K562 (cell line): ENCODE results near the gene CRCP. TPM values are rescaled to one million over a fixed set of nuclear protein-coding genes. Genes with fewer than 3 reads are reported as not detected.
A peak's percentile ranks its signal among the peaks of the same experiment; 100 is the strongest.

Source experiments
- ATAC-seq: fragments of 200-7000 bp; cut with Tn5 transposase; 3 replicates; pipeline ENCODE4 v1.9.1; 2020; ENCODE audit warnings: moderate library complexity
- BruUV-seq: library from RNA; stranded (reverse); fragments of 400-500 nt; replicated peaks from 2 replicates; lab custom pipeline; 2021; lab: Mats Ljungman, UMichigan
- CTCF ChIA-PET: fragments of 300-600 bp; formaldehyde crosslinking; extraction: SDS; loops from one replicate; lab custom pipeline; 2021; ENCODE audit warnings: low intra/inter-chr PET ratio; lab: Yijun Ruan, JAX
- POLR2A ChIA-PET: fragments of 300-600, 350-650 bp; sonication (Branson Sonifier 250); formaldehyde crosslinking; extraction: SDS; loops from one replicate; lab custom pipeline; 2021; ENCODE audit warnings: antibody characterized with exemption, inconsistent platforms; lab: Yijun Ruan, JAX
- DNase-seq, 4 experiments: peaks; one replicate each; pipeline versions ENCODE4 v3.0.0 to v3.0.0-alpha.2; 2011 to 2018; ENCODE audit warnings: low spot score in 3 of 4, mixed read lengths in 3 of 4; ENCODE audit errors: extremely low read depth in 1 of 4
- FAIRE-seq: peaks from 2 replicates; lab custom pipeline; 2011; peaks lifted over from hg19 to GRCh38; lab: Jason Lieb, UNC
- H2AFZ ChIP-seq: 2 replicates; pipeline ENCODE4 v1.6.0; 2011; ENCODE audit warnings: low read depth, low read length, control low read depth, inconsistent platforms
- H3K27ac ChIP-seq: fragments of 200-600 bp; 3 replicates; pipeline ENCODE4 v1.8.0; 2011; ENCODE audit warnings: low read depth, mild to moderate bottlenecking, control low read depth, inconsistent platforms, low read length, moderate library complexity, mixed read lengths; ENCODE audit errors: extremely low read depth
- H3K27me3 ChIP-seq, 2 experiments: fragments of 300-600 bp in 1 of 2; 2 replicates in 1 of 2; 3 replicates in 1 of 2; pipeline versions ENCODE4 v1.6.0 to v1.8.0; 2011; ENCODE audit warnings: inconsistent platforms in 2 of 2, low read length in 2 of 2, mild to moderate bottlenecking in 1 of 2, mixed read lengths in 1 of 2, moderate library complexity in 1 of 2; ENCODE audit not compliant: control insufficient read depth in 2 of 2, insufficient read depth in 2 of 2
- H3K36me3 ChIP-seq: fragments of 300-600 bp; 3 replicates; pipeline ENCODE4 v1.8.0; 2011; ENCODE audit warnings: mild to moderate bottlenecking, low read length, inconsistent platforms; ENCODE audit not compliant: control insufficient read depth, insufficient read depth
- H3K4me1 ChIP-seq, 2 experiments: fragments of 200-600 bp in 1 of 2; replicated peaks in 1 of 2; 2 replicates in 1 of 2; 3 replicates in 1 of 2; pipeline versions ENCODE4 v1.5.1 to v1.8.0; 2011; ENCODE audit warnings: inconsistent platforms in 2 of 2, low read length in 2 of 2, mild to moderate bottlenecking in 1 of 2, mixed read lengths in 1 of 2, moderate library complexity in 1 of 2; ENCODE audit not compliant: control insufficient read depth in 2 of 2, insufficient read depth in 2 of 2
- H3K4me2 ChIP-seq: 2 replicates; pipeline ENCODE4 v1.6.1; 2011; ENCODE audit warnings: low read length, control low read depth, inconsistent platforms, mixed read lengths; ENCODE audit not compliant: insufficient read depth
- H3K4me3 ChIP-seq: fragments of 200-600 bp; sonication (generic), shearing (Covaris generic); 2 replicates; pipeline ENCODE4 v1.5.1; 2016; ENCODE audit warnings: control low read depth, inconsistent platforms
- H3K79me2 ChIP-seq: fragments of 200-600 bp; 3 replicates; pipeline ENCODE4 v1.8.0; 2011; ENCODE audit warnings: low read length, inconsistent platforms; ENCODE audit not compliant: control insufficient read depth, insufficient read depth
- H3K9ac ChIP-seq, 2 experiments: 2 replicates each; pipeline versions ENCODE4 v1.6.0 to v1.6.1; 2011; ENCODE audit warnings: low read depth in 2 of 2, low read length in 2 of 2, control low read depth in 1 of 2, inconsistent platforms in 1 of 2, mild to moderate bottlenecking in 1 of 2, mixed read lengths in 1 of 2; ENCODE audit not compliant: insufficient read depth in 1 of 2
- H3K9me1 ChIP-seq: one replicate; pipeline ENCODE4 v1.6.0; 2011; ENCODE audit warnings: inconsistent platforms, mild to moderate bottlenecking, low read length, moderate library complexity; ENCODE audit not compliant: control insufficient read depth, insufficient read depth
- H3K9me3 ChIP-seq: replicated peaks from 2 replicates; pipeline ENCODE4 v1.5.1; 2011; ENCODE audit warnings: low read depth, low read length, inconsistent platforms; ENCODE audit not compliant: control insufficient read depth, insufficient read depth
- H4K20me1 ChIP-seq: replicated peaks from 2 replicates; pipeline ENCODE4 v1.6.1; 2011; ENCODE audit warnings: low read length, inconsistent platforms, mixed read lengths; ENCODE audit not compliant: control insufficient read depth, insufficient read depth
- EP300 ChIP-seq: IDR thresholded peaks from 2 replicates; pipeline ENCODE4 v1.6.1; 2012; ENCODE audit warnings: low read length, improper control_type of control experiment
- EP400 ChIP-seq: fragments of 450-650 bp; IDR thresholded peaks from 2 replicates; pipeline ENCODE4 v1.6.1; 2017; ENCODE audit warnings: antibody characterized with exemption, mild to moderate bottlenecking, moderate library complexity
- HIVEP1 ChIP-seq: fragments of 250-450 bp; sonication (Bioruptor Pico); IDR thresholded peaks from 2 replicates; pipeline ENCODE4 v1.4.0; 2020; ENCODE audit warnings: mild to moderate bottlenecking
- JUNB ChIP-seq: fragments of 450-650 bp; formaldehyde crosslinking; conservative IDR thresholded peaks from 2 replicates; pipeline ENCODE4 v1.4.0; 2020; ENCODE audit warnings: mild to moderate bottlenecking
- NFXL1 ChIP-seq: fragments of 450-650 bp; formaldehyde crosslinking; IDR thresholded peaks from 2 replicates; pipeline ENCODE4 v1.4.0; 2021; ENCODE audit warnings: mild to moderate bottlenecking
- RHOXF2B ChIP-seq: fragments of 250-450 bp; sonication (Bioruptor Pico); conservative IDR thresholded peaks from 2 replicates; pipeline ENCODE4 v1.5.1; 2021
- SPI1 ChIP-seq: IDR thresholded peaks from 2 replicates; pipeline ENCODE4 v1.6.1; 2011; ENCODE audit warnings: low read depth, low read length, control low read depth, borderline replicate concordance
- TFAM ChIP-seq: fragments of 250-450 bp; sonication (Bioruptor Pico); conservative IDR thresholded peaks from 2 replicates; pipeline ENCODE4 v1.5.0; 2021; ENCODE audit warnings: mild to moderate bottlenecking, moderate library complexity
- TSHZ1 ChIP-seq: fragments of 250-450 bp; sonication (Bioruptor Pico); IDR thresholded peaks from 2 replicates; pipeline ENCODE4 v1.4.0; 2020; ENCODE audit warnings: mild to moderate bottlenecking, moderate library complexity
- ZBTB9 ChIP-seq: fragments of 450-650 bp; formaldehyde crosslinking; IDR thresholded peaks from 2 replicates; pipeline ENCODE4 v1.4.0; 2020; ENCODE audit warnings: mild to moderate bottlenecking, moderate library complexity
- ZNF41 ChIP-seq: fragments of 250-450 bp; sonication (Bioruptor Pico); conservative IDR thresholded peaks from 2 replicates; pipeline ENCODE4 v1.4.0; 2020; ENCODE audit warnings: mild to moderate bottlenecking
- ZNF740 ChIP-seq, 3 experiments: fragments of 200-800 bp in 1 of 3; sonication (Bioruptor generic) in 1 of 3; sonication (generic) in 1 of 3; formaldehyde crosslinking in 1 of 3; IDR thresholded peaks; 2 replicates each; pipeline versions ENCODE4 v1.6.1 to v1.8.0; 2016 to 2022; ENCODE audit warnings: mild to moderate bottlenecking in 2 of 3, missing compliant biosample characterization in 2 of 3, missing genetic modification characterization in 2 of 3, missing genetic modification reagents in 1 of 3
- WGBS: fragments of 100-300 bp; shearing (Covaris generic); methylation state at CpG from one replicate; pipeline ENCODE4 v1.1.6; 2016; ENCODE audit warnings: low coverage, mixed read lengths; ENCODE audit not compliant: insufficient coverage; ENCODE audit errors: missing lambda C conversion rate; 5-methylcytosine and 5-hydroxymethylcytosine counted together
- in situ Hi-C: fragments of 300-500 bp; cut with MboI; formaldehyde crosslinking; loops from 4 replicates; pipeline ENCODE4 v1.15.0; 2018; ENCODE audit warnings: inconsistent platforms, mixed read lengths
- intact Hi-C: fragments of 100-400 bp; cut with micrococcal nuclease; formaldehyde crosslinking; loops from 2 replicates; pipeline ENCODE4 v1.14.2; 2022
- polyA plus RNA-seq, 8 experiments: library from polyadenylated mRNA; depleted of rRNA in 4 of 8; stranded (reverse) in 5 of 8; unstranded in 3 of 8; fragments of >200 nt; fragmentation: Nextera tagmentation in 2 of 8; fragmentation: Illumina TruSeq in 1 of 8; extraction: Ambion mirVana in 2 of 8; extraction: Trizol in 1 of 8; gene quantifications; 2 replicates each; pipeline versions ENCODE4 v1.2.1 to v1.2.3, GENCODE V29; 2011 to 2014; ENCODE audit warnings: inconsistent platforms in 1 of 8, missing spikeins in 1 of 8
- total RNA-seq, 7 experiments: library from RNA; depleted of rRNA in 6 of 7; stranded (reverse); fragments of >200 nt in 6 of 7; fragmentation: Illumina TruSeq in 2 of 7; extraction: Trizol in 2 of 7; gene quantifications; 2 replicates each; pipeline versions ENCODE4 v1.2.1 to v1.2.3, GENCODE V29; 2011 to 2021; ENCODE audit warnings: low replicate concordance in 1 of 7

The CRCP gene
- total and polyA plus RNA-seq, 9 of the 15 experiments (the other 6 are each of a cell fraction or from before 2014, with no cell fraction given): 22.1 to 58.3 (median 43.4) TPM

- no peaks in the 10 kb centered on the region for H3K9me3 ChIP-seq
- no peak overlapping the region for H3K4me2 ChIP-seq
- no peak overlapping the region for H3K27ac ChIP-seq
- H3K27me3 ChIP-seq: no peaks in the 10 kb centered on the region
- no peak for ATAC-seq
- H4K20me1 ChIP-seq: peaks cover 18% of the 10 kb centered on the region
- 85% methylated on average over 5 of the region's 5 CpGs for WGBS
- no peak overlapping the region for H2AFZ ChIP-seq
- POLR2A ChIA-PET: interaction anchor here (0.6 to 0.9 kb wide), 3 partner anchors 10 to 737 kb away, joined by 3 to 5 read pairs (median 3); no protein-coding TSS in a partner anchor
- peaks cover 17% of the 10 kb centered on the region; the same call in 2 of the 3 replicates for H3K79me2 ChIP-seq
- H3K36me3 ChIP-seq: peaks cover 96% of the 10 kb centered on the region
- H3K9me1 ChIP-seq: no peaks in the 10 kb centered on the region
- no peak for FAIRE-seq
- H3K4me3 ChIP-seq: no peak overlapping the region
- in situ Hi-C loops (no loop called here), intact Hi-C loops (no loop called here)
- TF ChIP-seq EP300 (no peak), SPI1 (no peak), HIVEP1 (no peak), ZNF740 (CRISPR knock-in tag; IDR thresholded peaks at IDR 0.05) (no peak), ZNF740 (tag; IDR thresholded peaks at IDR 0.05) (no peak), ZBTB9 (CRISPR knock-in tag) (no peak), TSHZ1 (CRISPR knock-in tag) (no peak), JUNB (no peak), TFAM (CRISPR knock-in tag) (no peak), ZNF41 (CRISPR knock-in tag) (no peak), RHOXF2B (CRISPR knock-in tag) (no peak), NFXL1 (CRISPR knock-in tag) (no peak), EP400 (no peak)
- H3K9ac ChIP-seq: no peak overlapping the region
- CTCF ChIA-PET: no interaction called here
- no peak for DNase-seq
- BruUV-seq: TSS peak; percentile 27
- H3K4me1 ChIP-seq: no peaks in the 10 kb centered on the region; a peak in 2 of 5 replicates
Measured at GRCh38 chr7:66146701-66147100, 32.1 kb downstream of the CRCP start.
